Activated CD8-positive, alpha-beta memory T cell treated with anti-CD3 and anti-CD28 coated beads for 4 hours (primary cell): Measurements from ENCODE around the gene AIM2.
"Not testable (repeated sequence)": the region's sequence is repeated elsewhere in the genome, so short reads cannot be mapped to it uniquely, and the experiment has no call there.

ENCODE experiments used
- DNase-seq, 2 donors: peaks; one replicate each; pipeline ENCODE4 v3.0.0-alpha.2; 2020; ENCODE audit warnings: low read depth in 2 of 2

The AIM2 gene

GRCh38 chr1:159081626-159082025 is 5.1 kb upstream of the AIM2 start:
- no peak for DNase-seq

GRCh38 chr1:159079525-159079924 is 3.0 kb upstream of the AIM2 start:
- DNase-seq: no peak

DNA sequence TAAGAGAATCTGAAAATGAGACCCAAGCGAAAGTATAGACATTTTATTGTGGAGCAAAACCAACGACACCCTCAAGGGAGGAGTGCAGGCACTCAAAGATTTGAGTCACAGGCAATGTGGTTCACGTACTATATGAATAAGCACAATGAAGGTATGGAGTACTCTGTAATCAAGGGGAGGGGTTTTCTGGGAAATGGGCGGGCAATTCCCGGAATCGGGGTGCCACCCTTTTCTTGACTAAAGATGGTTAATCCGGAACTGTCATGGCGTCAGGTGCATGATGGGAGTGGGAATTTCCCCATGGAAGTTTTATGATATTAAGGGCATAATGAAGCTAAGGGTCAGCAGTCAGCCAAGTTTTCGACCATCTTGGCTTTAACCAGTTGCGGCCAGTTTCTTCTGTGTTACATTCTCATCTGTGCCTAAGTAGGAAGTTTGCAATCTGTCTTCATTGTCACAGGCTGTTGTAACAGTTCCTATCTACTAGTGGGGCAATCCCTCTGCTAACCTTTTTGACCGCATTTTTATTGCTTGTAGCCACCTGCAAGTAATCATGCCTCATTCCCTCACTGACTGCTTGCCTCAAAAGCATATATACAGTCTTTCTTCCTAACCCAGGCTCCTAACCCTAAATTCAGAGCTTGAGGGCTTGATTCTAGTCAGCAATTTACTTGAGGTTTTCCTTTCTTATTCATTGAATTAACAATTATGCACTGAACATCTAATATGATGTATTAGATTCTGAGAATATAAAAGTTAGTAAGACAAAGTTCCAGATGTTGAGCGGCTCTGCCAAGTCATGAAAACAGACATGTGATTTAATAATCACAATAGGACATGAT is 775 bp upstream of the AIM2 start:
- DNase-seq: peak; percentile 77 to 88

DNA sequence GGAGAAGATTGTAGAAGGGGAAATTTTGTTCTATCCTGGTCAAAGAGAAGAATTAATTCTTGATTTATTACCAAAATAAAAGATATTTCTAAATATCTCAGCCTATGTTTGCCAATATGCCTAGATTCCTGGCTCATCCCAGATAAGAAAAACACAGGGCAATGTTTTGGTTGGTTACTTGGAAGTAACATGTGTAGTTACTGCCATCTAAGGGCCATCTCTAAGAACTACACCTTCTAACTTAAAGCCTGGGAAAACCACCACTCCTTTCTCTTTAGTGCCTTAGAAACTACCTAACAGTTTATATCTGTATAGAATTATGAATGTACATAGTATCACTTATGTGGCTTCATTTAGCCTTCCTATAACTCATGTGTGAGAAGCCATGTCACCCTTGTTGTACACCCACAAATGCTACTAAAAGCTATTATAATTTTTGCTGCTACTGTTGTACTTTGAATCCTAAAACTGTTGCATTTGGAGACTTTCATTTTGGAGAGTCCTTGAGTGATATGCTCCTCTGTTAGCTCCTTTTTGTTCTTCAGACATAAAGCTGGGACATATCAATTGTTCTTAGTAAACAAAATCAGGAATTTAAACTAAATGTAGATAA is 4.5 kb downstream of the AIM2 start:
- DNase-seq: no peak

DNA sequence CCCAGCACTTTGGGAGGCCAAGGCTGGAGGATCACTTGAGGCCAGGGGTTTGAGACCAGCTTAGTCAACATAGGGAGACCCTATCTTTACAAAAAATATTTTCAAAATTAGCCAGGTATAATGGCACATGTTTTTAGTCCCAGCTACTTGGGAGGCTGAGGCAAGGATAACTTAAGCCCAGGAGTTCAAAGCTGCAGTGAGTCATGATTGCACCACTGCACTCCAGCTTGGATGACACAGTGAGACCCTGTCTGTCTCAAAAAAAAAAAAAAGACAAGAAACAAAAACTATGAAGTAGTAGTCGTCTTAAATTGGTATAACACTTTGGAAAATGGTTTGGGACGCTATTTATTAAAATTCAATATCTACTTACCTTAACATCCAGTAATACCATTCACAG is 7.7 kb downstream of the AIM2 start:
- DNase-seq: no peak

GRCh38 chr1:159067699-159068621 is 8.6 kb downstream of the AIM2 start:
- no peak for DNase-seq

GRCh38 chr1:159066108-159066507 is 10.5 kb downstream of the AIM2 start:
- no peak for DNase-seq

- no peak for DNase-seq
Measured at GRCh38 chr1:159065106-159065505, 11.5 kb downstream of the AIM2 start.

DNA sequence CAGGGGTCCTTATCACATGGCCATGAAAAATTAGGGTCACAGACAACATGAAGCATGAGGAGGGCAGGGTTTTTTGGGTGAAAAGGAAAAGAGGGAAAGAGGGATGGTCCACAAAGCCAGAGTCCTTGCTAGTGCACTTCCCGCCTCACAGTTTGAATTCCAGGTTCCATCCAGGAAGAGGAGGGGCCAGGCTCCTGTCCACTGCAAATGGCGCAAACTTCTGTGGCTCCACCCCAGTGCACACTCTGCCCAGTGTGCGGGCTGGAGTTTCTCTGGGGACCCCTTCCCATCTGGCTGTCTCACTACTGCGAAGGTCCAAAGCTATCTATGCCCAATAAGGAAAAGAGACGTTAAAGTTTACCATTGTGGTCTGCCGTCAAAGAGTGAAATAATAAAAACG is 17.8 kb downstream of the AIM2 start:
- DNase-seq: no peak

DNA sequence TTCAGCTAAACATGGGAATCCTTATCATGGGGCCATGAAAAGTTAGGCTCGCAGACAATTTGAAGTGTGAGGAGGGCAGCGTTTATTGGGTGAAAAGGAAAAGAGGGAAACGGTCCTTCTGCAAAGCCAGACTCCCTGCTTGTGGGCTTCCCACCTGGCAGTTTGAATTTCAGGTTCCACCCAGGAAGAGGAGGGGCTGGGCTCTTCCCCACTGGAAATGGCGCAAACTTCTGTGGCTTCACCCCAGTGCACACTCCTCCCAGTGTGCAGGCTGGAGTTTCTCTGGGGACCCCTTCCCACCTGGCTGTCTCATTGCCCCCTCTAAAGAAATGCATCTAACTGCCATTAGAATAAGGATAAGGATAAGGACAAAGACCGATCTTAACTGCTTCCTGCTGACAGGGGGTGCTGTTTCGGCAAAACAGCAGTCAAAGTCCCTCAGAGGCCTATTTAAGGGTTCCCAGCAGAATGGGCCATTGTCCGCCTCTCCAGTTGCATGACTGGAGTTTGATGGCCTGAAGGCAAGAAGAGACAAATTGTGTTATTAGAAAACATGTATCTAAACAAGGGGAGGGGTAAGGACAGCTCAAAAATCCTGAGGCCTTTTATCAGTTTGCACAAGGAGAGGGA is 20.4 kb downstream of the AIM2 start:
- no peak for DNase-seq

GRCh38 chr1:159055181-159055641 is 21.4 kb downstream of the AIM2 start:
- DNase-seq: no peak

DNA sequence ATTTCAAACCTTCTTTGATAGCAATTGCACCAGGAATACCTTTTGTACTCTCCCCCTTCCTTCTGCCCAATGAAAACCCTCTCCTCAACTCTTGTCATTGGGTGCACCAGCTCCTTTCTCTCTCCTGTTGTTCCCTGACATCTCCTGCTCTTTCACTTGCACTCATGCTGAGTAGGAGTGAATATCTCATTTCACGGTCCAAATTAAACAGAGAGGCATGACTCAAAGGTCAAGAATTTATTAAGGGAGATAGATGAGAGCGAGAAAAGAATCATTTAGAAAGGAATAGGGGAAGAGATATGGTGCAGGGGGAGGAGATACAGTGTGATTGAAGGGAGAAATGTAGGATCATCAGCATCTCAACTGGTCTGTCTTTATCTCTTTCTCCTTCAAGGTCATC is 22.1 kb downstream of the AIM2 start:
- DNase-seq: no peak

DNA sequence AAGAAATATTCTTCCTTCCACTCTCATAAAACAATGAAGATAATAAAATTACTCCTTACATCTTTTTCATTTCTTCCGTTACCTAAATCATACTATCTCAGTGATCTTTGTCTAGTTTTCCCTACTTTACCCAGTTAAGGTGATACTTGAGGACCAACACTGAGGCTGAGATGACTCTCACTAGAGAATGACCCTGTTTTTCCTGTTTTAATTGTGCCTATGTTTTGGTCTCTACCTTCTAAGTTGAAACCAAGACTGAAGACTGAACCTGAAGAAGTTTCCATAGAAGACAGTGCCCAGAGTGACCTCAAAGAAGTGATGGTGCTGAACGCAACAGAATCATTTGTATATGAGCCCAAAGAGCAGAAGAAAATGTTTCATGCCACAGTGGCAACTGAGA is 25.1 kb downstream of the AIM2 start:
- DNase-seq: no peak

DNA sequence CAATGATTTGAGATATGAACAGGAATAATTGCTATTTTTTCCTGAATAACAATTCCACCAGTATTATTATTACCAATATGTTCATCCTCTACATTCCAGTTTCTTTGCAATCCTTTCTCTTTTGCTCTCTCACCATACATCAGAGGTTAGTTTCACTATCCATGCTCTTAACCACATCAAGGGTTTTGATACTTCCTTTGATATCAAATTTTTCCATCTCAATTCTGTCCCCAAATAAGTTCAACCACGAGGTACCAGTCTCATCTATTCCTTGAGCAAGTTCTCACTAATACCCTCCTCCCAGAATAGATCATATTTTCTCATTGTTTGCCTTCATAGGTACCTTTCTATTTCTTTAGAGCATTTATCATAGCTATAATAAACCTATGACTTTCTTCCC is 30.1 kb downstream of the AIM2 start:
- not testable (repeated sequence) for DNase-seq

- DNase-seq: no peak
Measured at GRCh38 chr1:159040893-159041724, 35.5 kb downstream of the AIM2 start.

- no peak for DNase-seq
Measured at GRCh38 chr1:159040206-159040605, 36.4 kb downstream of the AIM2 start.

- DNase-seq: no peak
Measured at GRCh38 chr1:159030877-159031447, 45.6 kb downstream of the AIM2 start.

DNA sequence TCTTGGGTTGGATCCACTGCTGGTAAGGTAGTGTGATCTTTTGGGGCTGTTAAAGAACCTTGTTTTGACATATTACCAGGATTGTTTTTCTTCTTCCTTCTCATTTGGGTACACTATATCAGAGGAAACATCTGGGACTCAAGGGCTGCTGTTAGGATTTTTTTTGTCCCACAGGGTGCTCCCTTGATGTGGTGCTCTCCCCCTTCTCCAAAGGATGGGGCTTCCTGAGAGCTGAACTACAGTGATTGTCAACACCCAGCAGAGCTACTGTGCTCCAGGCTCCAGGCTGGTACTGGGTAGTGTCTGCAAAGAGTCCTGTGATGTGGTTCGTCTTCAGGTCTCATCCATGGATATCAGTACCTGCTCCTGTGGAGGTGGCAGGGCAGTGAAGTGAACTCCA is 46.3 kb downstream of the AIM2 start:
- no peak for DNase-seq

GRCh38 chr1:159026841-159027240 is 49.7 kb downstream of the AIM2 start:
- not testable (repeated sequence) for DNase-seq

DNA sequence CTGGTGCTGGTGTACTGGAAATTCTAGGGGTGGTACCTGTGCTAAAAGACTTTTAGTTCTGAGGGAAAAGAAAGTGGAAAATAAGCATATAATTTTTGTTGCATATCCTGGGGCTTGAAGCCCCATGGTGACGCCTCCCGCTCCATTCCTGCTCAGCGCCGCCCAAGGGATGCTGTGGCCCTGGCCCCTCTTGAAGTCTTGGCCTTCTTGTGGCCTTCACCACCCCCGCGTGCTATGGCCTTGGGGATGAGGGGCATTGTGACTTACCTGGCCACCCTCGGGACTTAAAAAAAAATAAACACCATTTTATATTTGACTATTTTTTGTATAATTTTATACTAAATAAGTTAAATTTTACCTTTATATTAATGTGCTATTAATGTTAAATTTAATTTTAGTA is 51.5 kb downstream of the AIM2 start:
- DNase-seq: no peak

GRCh38 chr1:159023723-159024122 is 52.8 kb downstream of the AIM2 start:
- no peak for DNase-seq
